Measurements from ENCODE around the gene TMEM185A.
A peak's percentile ranks its signal among the peaks of the same experiment; 100 is the strongest.
"Not testable (repeated sequence)": the region's sequence is repeated elsewhere in the genome, so short reads cannot be mapped to it uniquely, and the experiment has no call there.

Gene TMEM185A

DNA sequence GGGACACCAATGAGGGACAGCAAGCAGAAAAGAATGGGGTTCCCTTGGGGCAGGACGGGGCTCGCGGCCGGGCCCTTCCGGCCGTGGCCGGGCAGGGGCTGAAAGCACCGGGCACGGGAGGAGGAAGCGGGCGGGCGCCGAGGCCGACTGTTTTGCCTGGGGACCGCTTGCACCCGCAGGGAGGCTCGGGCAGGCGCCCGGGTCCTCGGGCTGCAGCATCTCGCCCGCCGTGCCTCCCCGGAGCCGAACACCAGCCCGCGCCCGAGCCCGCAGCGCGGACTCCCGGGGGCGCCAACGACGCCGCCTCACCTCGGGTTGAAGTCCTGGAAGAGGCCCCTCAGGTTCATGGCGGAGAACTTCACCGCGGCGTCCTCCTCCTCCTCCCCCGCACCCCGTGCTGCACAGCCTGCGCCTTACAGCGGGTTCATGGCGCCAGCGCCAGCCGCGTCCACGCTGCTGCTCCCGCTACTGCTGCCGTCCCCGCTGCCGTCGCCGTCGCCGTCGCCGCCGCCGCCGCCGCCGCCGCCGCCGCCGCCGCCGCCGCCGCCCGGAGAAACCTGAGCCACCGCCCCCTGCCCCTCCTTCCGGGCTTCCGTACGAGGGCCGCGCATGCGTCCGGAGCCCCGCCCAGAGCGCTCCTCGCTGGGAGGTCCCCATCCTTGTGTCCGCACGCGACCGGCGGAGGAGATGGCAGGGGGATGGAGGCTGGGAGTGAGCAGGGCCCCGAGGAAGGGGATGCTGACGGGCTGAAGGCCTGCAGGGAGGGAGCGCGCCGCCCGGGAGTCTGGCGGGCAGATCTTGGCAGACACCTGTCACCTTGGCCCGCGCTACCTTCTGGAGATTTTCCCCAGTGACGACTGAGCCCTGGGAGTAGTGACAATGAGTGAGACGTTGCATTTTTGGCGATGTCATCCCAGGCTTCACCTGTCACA is at the start of gene TMEM185A:
Gene TMEM185A, minus strand, starts transcription at position 559 of the 932 bp plus-strand sequence. Its CDS starts 212 bp downstream, at position 347.
- DNase-seq (ENCODE audit: low read depth): peak; percentile 67

DNA sequence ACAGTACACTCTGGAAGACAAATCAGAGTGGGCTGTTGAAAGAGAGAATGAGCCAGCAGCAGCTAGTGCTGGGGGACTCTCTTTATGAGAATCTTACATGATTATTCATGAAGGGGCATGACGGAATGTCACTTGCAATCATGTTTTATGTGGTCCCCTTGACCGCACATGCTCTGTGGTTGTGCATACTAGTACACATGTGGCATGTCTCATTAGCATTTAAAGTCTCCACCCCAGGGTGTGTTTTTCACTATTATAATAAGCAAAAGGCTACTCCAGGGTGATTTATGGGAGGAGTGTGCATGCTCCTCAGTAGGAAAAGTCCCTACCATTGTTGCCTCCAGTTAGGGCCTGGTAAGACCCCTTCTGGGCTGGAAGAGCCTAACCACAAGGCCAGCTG is 49.6 kb upstream of the TMEM185A start:
- DNase-seq (ENCODE audit: low read depth): no peak

DNA sequence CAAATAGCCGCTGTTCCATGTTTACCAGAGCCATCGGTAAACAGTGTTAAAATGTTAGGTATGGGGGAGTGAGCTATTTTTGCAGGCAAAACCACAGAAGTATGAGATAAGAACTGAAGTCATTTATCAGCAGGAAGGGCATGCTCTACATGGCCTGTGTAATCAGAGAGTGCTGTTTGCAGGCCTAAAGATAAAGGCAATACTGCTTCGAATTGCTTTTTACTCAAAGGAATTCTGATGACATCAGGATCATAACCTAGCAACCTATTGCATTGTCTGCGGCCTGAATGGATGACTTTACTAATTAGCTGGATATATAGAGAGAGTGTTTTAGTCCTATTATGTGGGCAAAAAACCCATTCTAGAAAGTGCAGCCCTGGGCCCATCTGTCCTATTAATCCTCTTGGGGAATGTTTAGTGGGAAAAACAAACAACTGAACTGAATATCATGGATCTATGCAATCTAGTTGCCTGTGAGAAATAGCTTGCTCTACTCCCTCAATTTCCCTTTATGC is 47.6 kb upstream of the TMEM185A start:
- not testable (repeated sequence) for DNase-seq (ENCODE audit: low read depth)

DNA sequence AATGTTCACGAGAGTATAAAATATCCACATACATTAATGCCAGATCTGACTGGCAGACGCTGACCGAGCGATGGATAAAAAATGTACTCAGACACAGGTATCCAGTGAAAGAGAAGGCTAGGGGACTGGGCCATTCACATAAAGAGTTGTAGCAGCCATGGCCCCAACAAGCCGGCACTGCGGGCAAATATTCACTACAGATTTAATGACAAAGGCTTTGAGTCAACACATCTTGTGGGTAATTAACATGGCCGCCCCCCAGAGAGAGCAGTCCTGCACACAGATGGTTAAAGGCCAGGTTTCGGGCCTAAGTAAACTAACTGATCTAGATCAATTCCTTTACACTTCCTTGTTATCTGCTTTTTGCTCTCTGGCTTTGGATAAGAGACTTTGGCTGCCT is 44.0 kb upstream of the TMEM185A start:
- DNase-seq (ENCODE audit: low read depth): not testable (repeated sequence)

DNA sequence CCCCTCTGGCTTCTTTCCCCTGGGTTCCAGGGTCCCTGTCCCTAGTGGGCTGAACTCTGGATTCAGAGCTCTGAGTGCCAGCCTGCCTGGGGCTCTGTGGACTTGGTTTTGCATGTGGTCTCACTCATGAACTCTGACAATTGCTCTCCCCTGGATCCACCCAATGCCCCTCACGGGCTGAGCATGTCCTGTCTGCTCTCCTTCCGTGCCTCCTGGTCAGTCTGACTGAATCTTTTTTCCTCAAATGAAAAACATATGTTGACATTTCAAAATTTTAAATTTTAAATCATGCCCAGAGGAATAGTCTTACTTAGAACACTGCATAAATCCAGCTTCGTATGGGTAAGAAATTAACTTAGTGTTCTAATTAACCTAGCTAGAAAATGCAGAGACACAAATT is 43.5 kb upstream of the TMEM185A start:
- DNase-seq (ENCODE audit: low read depth): not testable (repeated sequence)

DNA sequence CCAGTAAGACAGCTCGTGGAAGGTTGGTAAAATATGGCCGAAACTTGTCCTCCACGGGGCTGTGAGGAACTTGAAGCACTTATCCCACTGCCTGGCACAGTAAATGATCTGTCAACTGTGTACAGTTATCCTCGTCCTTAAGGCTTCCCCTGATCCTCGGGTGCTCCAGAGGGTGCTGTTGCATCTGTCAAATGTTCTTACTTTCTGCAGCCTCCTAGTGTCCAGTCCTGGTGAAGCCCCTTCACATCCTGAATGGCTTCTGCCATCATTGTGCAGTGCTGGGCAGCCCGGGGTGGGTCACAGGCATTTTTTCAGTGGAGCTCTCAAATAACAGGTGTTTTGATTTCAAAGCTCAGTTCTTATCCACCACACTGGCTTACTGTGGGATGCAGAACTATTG is 29.0 kb upstream of the TMEM185A start:
- not testable (repeated sequence) for DNase-seq (ENCODE audit: low read depth)

DNA sequence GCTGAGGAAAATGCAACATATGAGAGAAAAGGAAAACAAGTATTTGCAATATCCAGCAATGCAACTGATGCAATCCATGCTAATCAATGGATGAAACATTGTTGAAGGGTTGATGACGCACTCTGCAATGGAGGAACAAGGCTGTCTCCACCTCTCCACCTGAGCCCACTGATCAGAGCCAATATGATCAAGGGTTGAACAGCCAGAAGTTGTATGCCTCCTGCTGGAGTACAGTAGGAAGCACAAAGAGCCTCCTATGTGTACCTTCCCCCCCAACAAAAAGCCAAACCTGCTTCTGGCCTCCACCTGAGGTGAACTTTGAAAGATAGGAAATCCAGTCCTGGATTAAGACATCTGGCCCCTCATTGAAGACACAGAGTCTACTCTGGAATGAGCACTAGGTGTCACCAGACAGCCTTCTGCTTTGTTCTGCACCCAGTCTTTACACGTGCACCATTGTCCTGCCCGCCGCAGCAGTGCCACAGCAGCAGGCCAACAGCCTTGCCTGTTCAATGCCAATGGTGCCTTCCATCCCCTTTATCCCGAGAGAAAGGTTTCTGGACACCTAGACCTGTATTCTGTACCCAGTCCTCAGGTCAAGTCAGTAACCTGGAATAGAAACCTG is 24.8 kb upstream of the TMEM185A start:
- not testable (repeated sequence) for DNase-seq (ENCODE audit: low read depth)

DNA sequence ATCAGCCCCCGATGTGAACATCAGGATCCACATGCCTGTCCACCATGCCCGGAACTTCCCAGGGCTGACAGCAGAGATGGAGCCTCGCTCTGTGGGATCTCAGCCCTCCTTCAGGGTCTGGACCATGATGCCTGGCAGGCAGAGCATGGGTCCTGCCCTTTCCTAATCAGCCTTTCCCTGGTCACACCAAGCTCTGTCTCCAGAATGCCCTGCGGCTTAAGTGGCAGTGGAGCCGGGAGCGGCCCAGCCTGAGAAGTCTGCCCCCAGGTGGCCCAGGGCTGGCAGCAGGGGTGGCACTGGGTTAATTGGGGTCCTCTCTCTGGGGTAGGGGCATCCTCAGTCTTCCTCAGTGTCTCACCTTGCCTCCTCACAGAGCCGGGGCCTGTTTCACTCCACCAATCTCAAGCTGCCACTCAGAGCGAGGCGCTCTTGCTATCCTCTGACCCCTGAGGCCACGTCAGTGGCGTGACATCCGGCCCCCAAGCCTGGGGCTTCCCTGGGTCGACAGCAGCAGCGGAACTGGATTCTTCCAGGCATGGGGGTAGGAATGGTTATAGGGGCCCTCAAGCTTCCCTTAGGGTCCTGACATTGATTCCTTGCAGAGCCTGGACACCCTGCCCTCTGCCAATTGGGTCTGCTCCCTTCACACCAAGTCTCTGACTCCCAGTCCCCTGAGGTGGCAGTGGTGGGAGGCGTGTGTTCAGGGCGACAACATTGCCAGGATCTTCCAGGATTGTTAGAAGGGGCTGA is 20.8 kb upstream of the TMEM185A start:
- DNase-seq (ENCODE audit: low read depth): no peak

DNA sequence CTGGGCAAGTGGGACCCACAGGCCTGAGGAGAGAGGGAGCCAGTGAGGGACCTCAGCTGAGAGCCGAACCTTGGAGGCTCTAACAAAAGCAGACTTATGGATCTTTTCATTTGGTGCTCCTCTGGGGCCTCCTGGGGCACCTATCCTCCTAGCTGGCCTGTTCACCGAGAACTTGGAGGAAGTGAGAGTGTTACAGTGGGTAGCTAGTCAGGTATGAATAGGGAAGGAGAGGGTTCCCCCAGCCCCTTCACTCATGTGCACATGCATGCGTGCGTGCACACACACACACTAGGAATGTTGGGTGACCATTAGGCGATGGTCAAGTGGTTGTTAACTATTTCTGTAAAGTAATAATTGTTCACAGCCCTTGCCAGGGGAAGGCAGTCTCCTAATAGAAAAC is 18.6 kb upstream of the TMEM185A start:
- DNase-seq (ENCODE audit: low read depth): no peak

DNA sequence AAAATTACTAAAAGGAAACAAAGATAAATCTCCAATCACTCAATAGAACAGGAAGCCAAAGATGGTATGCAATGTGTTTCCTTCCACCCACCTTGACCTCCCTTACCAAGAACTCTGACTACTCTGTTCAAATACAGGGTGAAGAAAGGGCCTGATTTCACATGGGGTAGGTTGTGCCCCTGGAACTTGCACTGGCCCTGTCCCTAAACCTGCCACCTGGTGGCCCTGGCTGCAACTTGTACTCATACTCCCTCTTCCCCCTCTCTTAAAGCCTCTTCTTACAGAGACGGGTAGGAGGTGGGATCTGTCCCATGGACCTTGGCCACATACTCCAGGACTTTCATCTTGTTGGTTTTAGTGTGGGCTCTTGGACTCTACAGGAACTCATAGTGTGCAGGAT is 17.3 kb upstream of the TMEM185A start:
- DNase-seq (ENCODE audit: low read depth): no peak

DNA sequence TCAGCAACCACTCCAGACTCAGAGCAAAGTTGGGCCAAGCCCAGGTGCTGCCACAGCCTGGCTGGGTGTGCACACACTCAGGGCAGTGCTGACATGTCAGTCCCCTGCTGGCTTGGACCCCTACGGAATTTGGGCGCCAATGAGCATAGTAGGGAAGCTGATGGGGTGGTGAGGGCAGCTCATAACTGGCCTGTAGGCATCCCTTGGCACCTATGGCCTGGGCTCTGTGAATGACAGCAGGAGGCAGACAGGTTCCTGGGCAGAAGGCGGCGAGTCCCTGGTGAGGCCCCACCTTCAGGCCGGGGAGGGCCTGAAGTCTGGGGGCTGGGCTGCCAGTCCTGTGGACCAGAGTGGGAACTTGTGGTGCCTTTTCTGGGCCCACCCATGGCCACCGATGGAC is 15.9 kb upstream of the TMEM185A start:
- no peak for DNase-seq (ENCODE audit: low read depth)

DNA sequence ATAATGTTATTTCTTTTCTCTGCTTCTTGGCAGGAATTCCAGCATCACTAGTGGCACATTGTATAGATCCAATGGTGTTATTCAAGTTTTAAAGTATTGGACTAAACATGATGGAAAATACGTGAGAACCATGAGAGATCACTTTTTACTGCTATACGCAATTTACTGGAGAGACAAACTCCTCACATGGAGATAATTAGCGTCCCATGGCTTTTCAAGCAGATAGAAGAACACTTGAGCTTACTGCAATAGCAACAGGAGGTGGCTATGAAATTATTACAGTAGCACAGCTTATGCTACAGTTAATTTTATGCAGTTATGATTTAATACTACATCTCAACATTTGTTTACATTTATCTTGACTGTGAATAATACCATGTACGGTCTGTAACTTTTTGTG is 11.9 kb upstream of the TMEM185A start:
- no peak for DNase-seq (ENCODE audit: low read depth)

DNA sequence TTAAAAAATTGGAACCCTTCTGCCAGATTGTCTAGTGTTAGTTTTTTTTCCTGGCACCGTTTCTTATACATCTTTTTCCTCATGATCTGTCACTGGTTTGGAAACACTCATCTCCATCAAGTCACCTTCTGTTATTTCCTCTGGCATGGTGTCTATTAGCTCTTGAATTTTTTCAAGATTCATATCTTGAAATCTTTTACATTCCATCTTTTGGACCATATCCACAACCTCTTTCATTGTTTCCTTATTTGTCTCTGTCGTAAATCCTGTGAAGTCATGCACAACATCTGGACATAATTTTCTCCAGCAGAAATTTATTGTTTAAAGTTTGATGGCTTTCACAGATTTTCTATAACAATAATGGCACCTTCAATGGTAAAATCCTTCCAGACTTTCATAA is 10.2 kb upstream of the TMEM185A start:
- DNase-seq (ENCODE audit: low read depth): no peak

DNA sequence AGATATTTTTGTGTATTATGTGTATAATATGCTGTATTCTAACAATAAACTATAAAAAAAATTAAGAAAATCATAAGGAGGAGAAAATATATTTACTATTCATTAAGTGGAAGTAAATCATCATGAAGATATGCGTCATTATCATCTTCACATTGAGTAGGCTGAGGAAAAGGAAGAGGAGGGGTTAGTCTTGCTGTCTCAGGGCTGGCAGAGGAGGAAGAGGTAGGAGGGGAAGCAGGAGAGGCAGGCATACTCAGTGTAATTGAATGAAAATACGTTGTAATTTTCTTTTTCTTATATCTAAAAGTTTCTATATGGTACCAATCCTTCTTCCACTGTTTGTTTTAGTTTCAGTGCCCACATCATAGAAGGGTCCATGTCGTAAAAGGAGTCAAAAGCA is 9.8 kb upstream of the TMEM185A start:
- DNase-seq (ENCODE audit: low read depth): no peak

DNA sequence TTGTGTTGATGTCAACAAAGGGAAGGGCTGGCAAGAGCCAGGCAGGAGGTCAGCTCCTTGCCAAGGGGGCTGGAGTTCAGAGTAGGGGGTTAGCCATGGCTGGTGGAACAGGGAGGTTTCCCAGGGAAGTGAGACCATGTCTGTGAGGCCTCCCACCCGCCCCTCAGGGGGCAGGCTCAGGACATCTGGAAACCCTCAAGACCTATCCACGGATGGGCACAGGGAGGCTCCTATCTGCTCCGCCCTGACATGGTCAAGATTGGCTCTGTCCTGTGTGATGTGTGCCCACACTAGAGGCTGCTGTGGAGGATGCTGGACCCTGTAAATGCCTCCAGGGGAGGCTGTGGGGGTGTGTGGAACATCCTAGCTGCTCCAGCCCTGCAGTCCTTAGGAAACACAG is 8.0 kb upstream of the TMEM185A start:
- no peak for DNase-seq (ENCODE audit: low read depth)

DNA sequence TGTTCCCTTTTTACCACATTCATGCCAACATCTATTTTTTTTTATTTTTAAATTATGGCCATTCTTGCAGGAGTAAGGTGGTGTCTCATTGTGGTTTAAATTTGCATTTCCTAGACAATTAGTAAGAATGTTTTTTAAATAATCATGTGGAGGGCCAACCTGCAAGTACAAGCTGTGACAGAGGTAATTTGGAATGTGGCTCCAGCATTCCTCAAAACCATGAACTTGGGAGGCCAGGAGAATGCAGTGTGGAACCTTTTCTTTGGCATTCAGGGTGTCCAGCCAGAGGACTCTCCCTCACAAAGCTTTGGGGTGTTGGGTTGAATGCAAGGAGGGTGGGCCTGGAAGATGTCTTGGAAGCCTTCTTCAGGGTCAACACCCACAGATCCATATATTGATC is 7.3 kb upstream of the TMEM185A start:
- no peak for DNase-seq (ENCODE audit: low read depth)

DNA sequence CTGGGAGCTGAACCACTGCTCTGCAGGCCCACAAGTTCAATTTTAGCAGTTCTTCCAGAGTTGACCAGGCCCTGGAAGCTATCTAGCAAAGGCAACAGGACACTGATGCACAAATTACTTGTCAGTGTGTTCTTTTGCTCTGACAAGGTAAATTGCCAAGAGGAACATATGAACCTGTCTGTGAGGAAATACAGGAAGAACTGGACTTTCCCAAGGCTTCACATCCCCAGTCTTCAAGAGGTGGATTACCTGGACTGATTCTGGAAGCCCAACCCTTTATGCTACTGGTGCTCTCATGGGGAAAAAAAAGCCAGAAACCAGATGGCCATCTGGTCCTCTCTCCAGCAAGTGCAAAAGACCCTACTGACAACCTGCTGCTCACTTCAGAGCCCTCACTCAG is 1.9 kb upstream of the TMEM185A start:
- no peak for DNase-seq (ENCODE audit: low read depth)

DNA sequence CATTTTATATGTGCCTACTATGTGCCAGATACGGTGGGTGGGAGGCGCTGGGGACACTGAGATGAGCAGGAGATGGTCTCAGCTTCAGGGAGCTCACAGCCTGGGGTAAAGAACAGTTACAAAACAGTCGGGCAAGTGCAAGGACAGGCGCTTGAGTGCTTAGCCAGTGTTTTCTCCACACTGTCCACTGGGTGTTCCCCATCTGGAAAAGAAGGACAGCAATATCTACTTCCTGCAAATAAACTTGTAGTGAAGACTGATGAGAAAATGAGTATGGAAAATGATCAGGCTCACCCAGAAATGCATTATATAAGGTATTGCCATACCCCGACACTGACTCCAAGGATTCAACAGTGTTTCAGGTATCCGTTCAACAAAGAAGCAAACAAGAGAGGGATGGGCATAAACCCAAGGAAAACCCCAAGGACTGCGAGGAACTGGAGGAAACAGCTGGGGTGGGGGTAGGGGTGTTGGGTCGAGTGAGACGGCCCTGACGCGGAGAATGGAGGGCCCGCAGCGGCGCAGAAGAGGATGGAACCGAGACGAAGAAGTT is 835 bp downstream of the TMEM185A start:
- DNase-seq (ENCODE audit: low read depth): no peak

DNA sequence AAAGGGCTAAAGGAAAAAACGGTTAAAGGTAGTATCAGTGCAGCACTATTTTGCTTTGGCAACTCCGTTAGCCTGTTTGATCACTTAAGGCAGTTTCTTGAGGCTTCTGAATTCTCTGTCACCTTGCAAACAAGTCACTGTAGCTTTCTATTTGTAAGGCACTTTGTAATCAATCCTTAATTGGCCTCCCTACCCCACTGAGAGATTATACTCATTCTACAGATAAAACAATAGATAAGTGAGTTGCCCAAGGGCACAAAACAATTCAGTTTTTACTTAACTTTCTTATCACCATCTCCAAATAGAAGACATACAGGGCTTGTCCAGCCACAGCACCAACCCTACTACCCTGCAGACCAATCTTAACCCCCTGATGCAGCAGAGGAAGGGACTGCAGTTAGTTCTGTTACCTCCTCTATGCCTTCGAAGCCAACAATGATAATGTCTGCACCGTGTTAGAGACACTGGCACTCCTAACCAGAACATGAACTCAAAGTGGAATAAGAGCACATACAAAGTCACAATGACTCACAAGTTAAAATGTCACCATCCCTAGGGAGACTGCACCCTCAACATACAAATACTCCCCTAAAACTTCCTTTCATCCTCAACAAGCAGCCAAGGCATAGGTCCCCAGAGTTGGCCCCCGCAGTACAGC is 1.7 kb downstream of the TMEM185A start:
- no peak for DNase-seq (ENCODE audit: low read depth)

DNA sequence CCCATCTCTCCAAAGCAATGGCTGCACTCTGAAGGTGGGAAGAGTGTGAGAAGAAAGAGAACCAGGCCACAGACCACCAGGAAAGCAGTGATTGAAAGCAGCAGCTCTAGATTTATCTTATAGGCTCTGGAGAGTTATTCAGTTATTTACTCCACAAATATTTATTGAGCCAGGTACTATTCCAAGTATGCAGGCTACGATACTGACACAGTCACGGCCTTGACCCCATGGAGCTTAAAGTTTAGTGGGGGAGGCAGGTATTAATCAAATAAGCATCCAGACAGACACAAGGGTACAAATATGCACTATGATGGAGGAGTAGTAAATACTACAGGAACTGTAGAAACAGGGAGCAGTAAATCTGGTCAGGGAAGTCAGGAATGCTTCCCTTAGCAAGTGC is 2.8 kb downstream of the TMEM185A start:
- no peak for DNase-seq (ENCODE audit: low read depth)

DNA sequence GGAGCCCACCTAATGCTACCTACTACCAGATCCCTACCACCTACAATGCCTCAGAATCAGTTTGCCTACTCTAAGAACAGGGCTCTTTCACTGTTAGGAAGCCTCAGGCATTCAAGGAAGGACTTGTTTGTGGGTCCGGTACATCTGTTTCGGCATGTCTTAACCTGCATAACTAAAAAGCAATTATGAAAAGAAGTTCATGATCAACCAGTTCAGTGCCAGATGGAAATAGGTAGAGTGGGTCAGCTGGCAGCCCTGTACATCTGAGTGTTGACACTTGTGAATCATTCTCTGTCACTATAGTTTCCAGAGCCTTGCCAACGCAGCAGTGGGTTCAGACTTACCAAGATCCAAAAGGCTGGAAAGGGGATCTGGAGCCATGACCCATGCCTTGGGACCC is 3.3 kb downstream of the TMEM185A start:
- DNase-seq (ENCODE audit: low read depth): no peak

DNA sequence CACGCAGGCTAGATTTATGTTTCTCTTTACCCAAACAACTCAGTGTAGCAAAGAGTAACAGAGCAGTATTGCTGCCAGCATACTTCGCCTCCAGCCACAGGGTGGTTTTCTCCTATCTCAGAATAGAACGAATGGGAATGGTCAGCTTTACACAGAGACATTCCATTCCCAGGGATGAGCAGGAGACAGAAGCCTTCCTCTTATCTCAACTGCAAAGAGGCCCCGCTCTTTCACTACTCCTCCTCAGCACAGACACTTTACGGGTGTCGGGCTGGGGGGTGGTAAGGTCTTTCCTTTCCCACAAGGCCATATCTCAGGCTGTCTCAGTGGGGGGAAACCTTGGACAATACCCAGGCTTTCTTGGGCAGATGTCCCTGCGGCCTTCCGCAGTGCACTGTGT is 4.8 kb downstream of the TMEM185A start:
- not testable (repeated sequence) for DNase-seq (ENCODE audit: low read depth)

Measured in stimulated activated CD8-positive, alpha-beta memory T cell treated with anti-CD3 and anti-CD28 coated beads, Interleukin-4, amount 100 ng/mL, for 24 hours (primary cell).